ENCODE data around the gene RABAC1. TPM values are rescaled to one million over a fixed set of nuclear protein-coding genes. Genes with fewer than 3 reads are reported as not detected.

Gene RABAC1
- total RNA-seq, 4 donors from 2014 or later, result 125 to 152 (median 128) TPM

DNA sequence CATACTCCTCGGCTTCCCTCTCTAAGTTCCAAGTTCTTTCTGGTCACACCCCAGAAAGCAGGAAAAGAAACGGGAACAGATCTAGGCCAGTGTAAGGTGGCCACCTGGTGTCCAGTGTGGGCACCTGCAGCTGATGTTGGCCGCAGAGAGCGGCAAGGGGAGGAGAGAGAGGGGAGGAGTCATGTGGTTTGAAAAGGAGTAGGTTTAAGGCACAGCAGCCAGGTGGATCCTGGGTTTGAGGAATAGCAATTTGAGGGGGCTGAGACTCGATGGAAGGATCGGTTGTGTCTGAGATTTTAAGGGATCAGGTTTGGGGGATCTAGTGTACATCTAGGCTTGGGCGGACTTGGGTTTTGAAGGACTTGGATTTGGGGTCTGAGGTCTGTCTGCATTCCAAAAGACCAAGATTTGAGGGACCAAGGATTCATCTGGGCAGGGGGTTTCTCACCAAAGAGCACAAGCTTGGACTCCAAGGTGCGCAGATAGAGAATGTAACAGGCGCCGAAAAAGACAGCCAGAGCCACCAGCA is 1.2 kb downstream of the RABAC1 start:
- no peak for DNase-seq (ENCODE audit: low spot score in 2 of 2)
- WGBS, 2 donors, result 25 to 37% methylated on average over 10 of the region's 10 CpGs
- intact Hi-C loops (cut with DNase I; ENCODE audit: low total_unique reads), result no loop called here
- no peak overlapping the region for H3K4me3 ChIP-seq (ENCODE audit: low read depth, poor library complexity, severe bottlenecking)
- TF ChIP-seq, protein P1, sequence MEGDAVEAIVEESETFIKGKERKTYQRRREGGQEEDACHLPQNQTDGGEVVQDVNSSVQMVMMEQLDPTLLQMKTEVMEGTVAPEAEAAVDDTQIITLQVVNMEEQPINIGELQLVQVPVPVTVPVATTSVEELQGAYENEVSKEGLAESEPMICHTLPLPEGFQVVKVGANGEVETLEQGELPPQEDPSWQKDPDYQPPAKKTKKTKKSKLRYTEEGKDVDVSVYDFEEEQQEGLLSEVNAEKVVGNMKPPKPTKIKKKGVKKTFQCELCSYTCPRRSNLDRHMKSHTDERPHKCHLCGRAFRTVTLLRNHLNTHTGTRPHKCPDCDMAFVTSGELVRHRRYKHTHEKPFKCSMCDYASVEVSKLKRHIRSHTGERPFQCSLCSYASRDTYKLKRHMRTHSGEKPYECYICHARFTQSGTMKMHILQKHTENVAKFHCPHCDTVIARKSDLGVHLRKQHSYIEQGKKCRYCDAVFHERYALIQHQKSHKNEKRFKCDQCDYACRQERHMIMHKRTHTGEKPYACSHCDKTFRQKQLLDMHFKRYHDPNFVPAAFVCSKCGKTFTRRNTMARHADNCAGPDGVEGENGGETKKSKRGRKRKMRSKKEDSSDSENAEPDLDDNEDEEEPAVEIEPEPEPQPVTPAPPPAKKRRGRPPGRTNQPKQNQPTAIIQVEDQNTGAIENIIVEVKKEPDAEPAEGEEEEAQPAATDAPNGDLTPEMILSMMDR (IDR thresholded peaks at IDR 0.05), result no peak
- TF ChIP-seq POLR2A (IDR thresholded peaks at IDR 0.05), result no peak

DNA sequence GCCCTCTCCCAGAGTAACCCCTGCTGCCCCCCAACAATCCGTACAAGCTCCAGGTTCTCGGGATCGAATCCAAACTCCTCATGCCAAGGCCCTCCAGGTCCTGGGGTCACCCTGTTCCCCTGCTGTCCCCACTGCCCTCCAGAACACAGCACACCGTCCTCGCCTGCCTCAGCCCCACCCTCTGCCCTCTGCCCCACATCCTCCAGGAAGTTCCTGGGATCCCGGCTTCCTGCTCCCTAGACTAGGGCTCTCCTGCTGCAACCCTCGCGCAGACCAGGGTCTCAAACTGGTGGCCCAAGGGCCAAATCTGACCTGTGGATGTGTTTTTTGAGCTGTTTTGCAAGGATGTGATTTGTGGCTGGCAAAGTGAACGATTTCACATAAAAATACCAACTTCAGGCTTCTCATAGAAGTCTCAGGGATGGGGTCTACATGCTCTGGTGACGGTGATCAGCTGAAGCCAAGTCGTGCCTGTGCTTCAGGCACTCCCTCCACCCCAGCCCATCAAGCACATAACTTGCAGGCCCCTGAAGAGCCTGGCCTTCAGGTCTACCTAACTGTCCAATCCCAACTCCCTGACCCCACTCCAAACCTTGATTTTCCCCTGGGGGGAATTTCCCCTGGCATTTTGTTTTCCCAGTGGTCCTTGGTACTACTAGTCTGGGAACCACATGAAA is 1.8 kb downstream of the RABAC1 start:
- no peak for TF ChIP-seq POLR2A (IDR thresholded peaks at IDR 0.05)
- TF ChIP-seq, protein P1 (IDR thresholded peaks at IDR 0.05), result no peak
- no peak for DNase-seq (ENCODE audit: low spot score in 2 of 2)
- intact Hi-C loops (cut with DNase I; ENCODE audit: low total_unique reads), result no loop called here
- no peak overlapping the region for H3K4me3 ChIP-seq (ENCODE audit: low read depth, poor library complexity, severe bottlenecking)
- 77 to 81% methylated on average over 11 of the region's 11 CpGs for WGBS, 2 donors

DNA sequence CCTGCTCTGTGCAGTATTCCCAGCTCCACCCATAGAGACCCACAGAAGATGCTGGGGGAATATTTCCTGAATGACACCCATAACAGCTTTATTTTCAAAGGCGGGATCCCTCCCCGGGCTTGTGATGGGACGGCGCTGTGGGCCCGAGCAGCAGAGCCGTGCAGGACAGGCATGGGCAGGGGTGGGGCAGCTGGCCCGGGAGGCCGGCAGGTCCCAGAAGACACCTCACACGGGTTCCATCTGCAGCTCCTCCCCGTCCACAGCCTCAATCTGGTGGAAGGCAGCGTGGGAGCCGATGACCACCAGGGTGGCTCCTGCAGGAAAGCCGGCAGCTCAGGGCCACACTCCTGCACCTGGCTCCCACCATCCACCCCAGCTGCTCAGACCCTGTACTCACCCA is 2.5 kb downstream of the RABAC1 start:
- H3K4me3 ChIP-seq (ENCODE audit: low read depth, poor library complexity, severe bottlenecking), result no peak overlapping the region
- WGBS, 2 donors, result 80 to 90% methylated on average over 12 to 13 of the region's 13 CpGs
- intact Hi-C loops (cut with DNase I; ENCODE audit: low total_unique reads), result no loop called here
- TF ChIP-seq POLR2A (IDR thresholded peaks at IDR 0.05), result no peak
- TF ChIP-seq, protein P1 (IDR thresholded peaks at IDR 0.05), result no peak
- no peak for DNase-seq (ENCODE audit: low spot score in 2 of 2)

GRCh38 chr19:41955521-41955920 is 3.6 kb downstream of the RABAC1 start:
- 74% methylated on average over 7 of the region's 7 CpGs for WGBS, 2 donors
- intact Hi-C loops (cut with DNase I; ENCODE audit: low total_unique reads), result no loop called here
- no peak for DNase-seq (ENCODE audit: low spot score in 2 of 2)
- TF ChIP-seq, protein P1 (IDR thresholded peaks at IDR 0.05), result no peak
- no peak for TF ChIP-seq POLR2A (IDR thresholded peaks at IDR 0.05)
- no peak overlapping the region for H3K4me3 ChIP-seq (ENCODE audit: low read depth, poor library complexity, severe bottlenecking)

DNA sequence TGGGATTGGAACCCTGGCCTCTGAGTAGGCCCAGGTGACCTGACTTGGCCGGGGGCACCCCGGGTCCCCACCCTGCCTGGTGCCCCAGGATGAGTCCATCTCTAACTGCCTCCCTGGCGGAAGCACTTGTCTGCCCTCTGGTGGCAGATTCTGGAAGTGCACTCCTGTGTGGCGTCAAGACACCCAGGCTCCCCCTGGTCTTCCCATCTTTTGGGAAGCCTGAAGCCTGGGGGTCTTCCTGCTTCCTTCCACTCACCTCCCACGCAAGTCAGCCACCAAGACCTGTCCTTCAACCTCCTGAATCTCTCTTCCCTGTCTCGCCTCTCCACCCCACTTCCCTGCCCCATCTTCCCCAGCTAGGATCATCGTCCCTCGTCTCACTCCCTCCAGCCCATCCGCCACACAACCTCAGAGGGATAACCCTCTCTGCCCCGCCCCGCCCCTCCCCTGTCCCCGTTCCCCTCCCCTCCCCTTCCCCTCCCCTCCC is 7.4 kb downstream of the RABAC1 start:
- no peak overlapping the region for H3K4me3 ChIP-seq (ENCODE audit: low read depth, poor library complexity, severe bottlenecking)
- TF ChIP-seq, protein P1 (IDR thresholded peaks at IDR 0.05), result peak in 1 of 3 donors; percentile 95
- no peak for TF ChIP-seq POLR2A (IDR thresholded peaks at IDR 0.05)
- intact Hi-C loops (cut with DNase I; ENCODE audit: low total_unique reads), result no loop called here
- peak; percentile 52 to 95 for DNase-seq (ENCODE audit: low spot score in 2 of 2)
- WGBS, 2 donors, result 3 to 5% methylated on average over 12 of the region's 12 CpGs

Data from lower leg skin (tissue), 4 donors.